ENCODE data around the gene TMEM63C.

The TMEM63C gene

GRCh38 chr14:77305696-77306095, 124.1 kb downstream of the TMEM63C start:
- no peak for TF ChIP-seq CTCF (conservative IDR thresholded peaks at IDR 0.05; ENCODE audit: low read depth, low read length)
- Histone ChIP-seq H3K27me3 (ENCODE audit: insufficient read depth, low read depth) (no peaks in the 10 kb centered on the region), H3K9ac (no peak overlapping the region), H3K36me3 (ENCODE audit: insufficient read depth) (no peaks in the 10 kb centered on the region), H4K20me1 (ENCODE audit: insufficient read depth) (no peaks in the 10 kb centered on the region), H3K4me1 (ENCODE audit: low read depth, poor library complexity, severe bottlenecking) (no peaks in the 10 kb centered on the region), H2AFZ (ENCODE audit: low read depth) (no peak overlapping the region), H3K27ac (no peak overlapping the region), H3K4me2 (no peak overlapping the region), H3K4me3 (IDR thresholded peaks at IDR 0.05; ENCODE audit: insufficient read depth, low read depth, low read length) (no peak overlapping the region), H3K79me2 (ENCODE audit: insufficient read depth, low read depth) (no peaks in the 10 kb centered on the region)

DNA sequence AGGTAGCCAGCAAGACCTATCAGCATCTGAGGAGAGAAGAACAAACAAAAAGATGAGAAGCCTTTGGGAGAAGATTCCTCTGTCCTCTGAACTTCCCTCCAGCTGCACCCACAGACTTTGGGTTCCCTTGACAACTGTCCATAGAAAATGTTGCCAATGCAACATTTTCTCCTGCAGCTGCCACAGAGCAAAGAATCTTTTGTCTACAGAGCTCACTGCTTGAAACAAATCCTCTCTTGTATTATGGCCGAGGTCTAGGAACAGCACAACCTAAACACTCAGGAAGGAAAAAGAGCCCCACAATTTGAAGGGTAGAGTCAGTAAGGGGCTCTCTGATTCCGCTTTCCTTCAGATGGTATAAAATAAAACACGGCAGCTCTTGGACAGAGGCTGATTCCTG, 124.8 kb downstream of the TMEM63C start:
- Histone ChIP-seq H3K27ac (no peak overlapping the region), H2AFZ (ENCODE audit: low read depth) (no peak overlapping the region), H3K27me3 (ENCODE audit: insufficient read depth, low read depth) (no peaks in the 10 kb centered on the region), H3K4me3 (IDR thresholded peaks at IDR 0.05; ENCODE audit: insufficient read depth, low read depth, low read length) (no peak overlapping the region), H3K36me3 (ENCODE audit: insufficient read depth) (no peaks in the 10 kb centered on the region), H4K20me1 (ENCODE audit: insufficient read depth) (no peaks in the 10 kb centered on the region), H3K4me2 (no peak overlapping the region), H3K79me2 (ENCODE audit: insufficient read depth, low read depth) (no peaks in the 10 kb centered on the region), H3K9ac (no peak overlapping the region), H3K4me1 (ENCODE audit: low read depth, poor library complexity, severe bottlenecking) (no peaks in the 10 kb centered on the region)
- no peak for TF ChIP-seq CTCF (conservative IDR thresholded peaks at IDR 0.05; ENCODE audit: low read depth, low read length)

- no peaks in the 10 kb centered on the region for H4K20me1 ChIP-seq (ENCODE audit: insufficient read depth)
- H3K4me3 ChIP-seq (IDR thresholded peaks at IDR 0.05; ENCODE audit: insufficient read depth, low read depth, low read length): no peak overlapping the region
- no peaks in the 10 kb centered on the region for H3K79me2 ChIP-seq (ENCODE audit: insufficient read depth, low read depth)
- no peak for TF ChIP-seq CTCF (conservative IDR thresholded peaks at IDR 0.05; ENCODE audit: low read depth, low read length)
- no peak overlapping the region for H3K4me2 ChIP-seq
- no peaks in the 10 kb centered on the region for H3K36me3 ChIP-seq (ENCODE audit: insufficient read depth)
- no peaks in the 10 kb centered on the region for H3K4me1 ChIP-seq (ENCODE audit: low read depth, poor library complexity, severe bottlenecking)
- H3K27ac ChIP-seq: no peak overlapping the region
- no peak overlapping the region for H2AFZ ChIP-seq (ENCODE audit: low read depth)
- no peaks in the 10 kb centered on the region for H3K27me3 ChIP-seq (ENCODE audit: insufficient read depth, low read depth)
- no peak overlapping the region for H3K9ac ChIP-seq
Observed at GRCh38 chr14:77306851-77307496, 125.4 kb downstream of the TMEM63C start.
